GM18517 (cell line): ENCODE data around the gene SDF4.
"Not testable (repeated sequence)": the region's sequence is repeated elsewhere in the genome, so short reads cannot be mapped to it uniquely, and the experiment has no call there.

Experiments
- ATAC-seq: cut with Tn5 transposase; IDR thresholded peaks from one replicate; pipeline ENCODE4 v1.9.1; 2021; ENCODE audit warnings: mild to moderate bottlenecking, moderate library complexity; ENCODE audit not compliant: unreplicated experiment

The SDF4 gene

DNA sequence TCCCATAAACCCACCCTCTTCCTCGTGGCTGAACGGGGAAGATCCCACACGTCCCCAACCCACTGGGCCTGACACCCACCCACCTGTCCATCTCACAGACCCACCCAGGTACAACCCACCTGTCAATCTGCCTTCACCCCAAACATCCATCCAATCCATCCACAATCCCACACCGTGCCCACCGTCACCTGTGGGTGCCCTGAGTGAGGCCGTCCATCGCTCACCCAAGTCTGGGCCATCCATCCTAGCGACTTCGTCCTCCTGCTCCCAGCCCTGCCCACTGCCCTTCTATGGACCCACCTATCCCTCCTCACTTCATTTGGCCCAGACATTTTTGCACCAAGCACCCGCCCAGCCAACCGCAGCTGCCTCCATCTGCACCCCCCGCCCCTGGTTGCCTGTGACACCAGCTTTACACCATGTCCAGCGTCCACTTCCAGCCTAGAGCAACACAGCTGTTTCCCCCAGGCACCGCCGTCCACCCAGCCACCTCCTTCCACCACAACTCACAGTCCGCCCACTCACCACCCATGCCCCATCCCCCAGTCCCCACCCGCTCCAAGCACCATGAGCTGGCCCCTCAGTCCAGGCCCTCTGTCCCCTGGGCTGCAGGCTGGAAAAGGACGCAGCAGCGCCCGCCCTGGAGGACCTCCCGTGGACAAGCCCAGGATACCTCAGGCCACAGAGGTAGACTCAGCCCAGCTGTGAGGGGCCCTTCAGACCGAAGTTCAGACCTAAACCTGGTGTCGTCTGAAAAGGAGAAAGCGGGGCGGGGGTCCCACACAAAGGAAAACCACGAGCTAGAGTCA lies 50.5 kb downstream of the SDF4 start:
- ATAC-seq, result no peak

DNA sequence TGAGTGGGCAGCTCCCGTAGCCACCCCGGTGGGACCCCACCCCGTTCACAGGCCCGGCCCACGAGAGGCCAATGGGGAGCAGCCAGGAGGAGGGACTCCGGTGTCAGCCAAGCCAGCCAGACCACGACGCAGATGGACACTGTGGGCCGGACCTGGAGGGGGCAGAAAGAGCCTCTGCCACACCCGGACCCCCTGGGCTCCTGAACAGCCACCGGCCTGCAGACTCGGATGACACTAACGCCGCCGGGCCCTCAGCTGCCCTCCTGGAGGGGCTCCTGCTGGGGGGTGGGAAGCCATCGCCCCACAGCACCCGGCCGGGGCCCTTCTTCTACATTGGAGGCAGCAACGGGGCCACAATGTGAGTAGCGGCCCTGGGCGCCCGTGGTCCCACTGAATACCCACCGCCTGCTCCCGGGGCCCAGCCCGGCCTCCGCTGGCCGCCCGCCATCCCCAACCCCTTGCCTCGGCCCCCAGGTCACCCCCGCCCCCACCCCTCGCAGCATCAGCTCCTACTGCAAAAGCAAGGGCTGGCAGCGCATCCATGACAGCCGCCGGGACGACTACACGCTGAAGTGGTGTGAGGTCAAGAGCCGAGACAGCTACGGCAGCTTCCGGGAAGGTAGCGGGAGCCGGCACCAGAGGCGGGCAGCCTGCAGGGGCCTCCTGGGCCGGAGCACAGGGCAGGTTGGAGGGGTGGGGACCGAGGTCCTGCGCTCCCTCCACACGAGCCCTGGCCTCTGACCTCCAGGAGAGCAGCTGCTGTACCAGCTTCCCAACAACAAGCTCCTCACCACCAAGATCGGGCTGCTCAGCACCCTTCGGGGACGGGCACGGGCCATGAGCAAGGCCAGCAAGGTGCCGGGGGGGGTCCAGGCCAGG lies 51.6 kb downstream of the SDF4 start:
- no peak for ATAC-seq

DNA sequence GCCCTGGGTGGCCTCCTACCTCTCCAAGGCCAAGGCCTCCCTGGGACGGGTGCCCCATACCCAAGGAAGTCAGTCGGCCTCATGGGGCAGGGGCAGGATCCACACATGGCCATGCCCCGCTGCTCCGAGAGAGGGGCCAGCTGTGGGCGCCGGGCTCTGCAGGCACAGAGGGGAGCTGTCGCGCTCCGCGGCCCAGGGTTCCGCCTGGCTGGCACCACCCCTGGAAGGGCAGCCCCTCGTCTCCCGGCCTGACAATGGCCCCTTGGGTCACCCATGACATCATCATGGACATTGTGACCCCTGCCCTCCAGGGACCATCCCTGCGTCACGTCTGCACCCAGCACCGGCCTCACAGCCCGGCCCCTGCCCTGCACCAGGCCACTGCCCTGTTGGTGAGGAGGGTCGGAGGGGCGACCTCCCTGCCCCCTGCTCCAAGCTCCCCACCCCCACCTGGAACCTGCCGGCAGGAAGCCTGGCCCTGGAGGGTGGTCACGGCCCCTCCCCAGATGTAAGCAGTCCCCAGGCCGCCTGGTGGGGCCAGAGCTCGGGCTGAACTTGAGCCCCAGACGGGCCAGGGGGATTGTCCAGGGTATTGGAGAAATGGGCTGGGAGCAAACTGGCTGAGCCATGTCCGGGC lies 52.3 kb downstream of the SDF4 start:
- no peak for ATAC-seq

DNA sequence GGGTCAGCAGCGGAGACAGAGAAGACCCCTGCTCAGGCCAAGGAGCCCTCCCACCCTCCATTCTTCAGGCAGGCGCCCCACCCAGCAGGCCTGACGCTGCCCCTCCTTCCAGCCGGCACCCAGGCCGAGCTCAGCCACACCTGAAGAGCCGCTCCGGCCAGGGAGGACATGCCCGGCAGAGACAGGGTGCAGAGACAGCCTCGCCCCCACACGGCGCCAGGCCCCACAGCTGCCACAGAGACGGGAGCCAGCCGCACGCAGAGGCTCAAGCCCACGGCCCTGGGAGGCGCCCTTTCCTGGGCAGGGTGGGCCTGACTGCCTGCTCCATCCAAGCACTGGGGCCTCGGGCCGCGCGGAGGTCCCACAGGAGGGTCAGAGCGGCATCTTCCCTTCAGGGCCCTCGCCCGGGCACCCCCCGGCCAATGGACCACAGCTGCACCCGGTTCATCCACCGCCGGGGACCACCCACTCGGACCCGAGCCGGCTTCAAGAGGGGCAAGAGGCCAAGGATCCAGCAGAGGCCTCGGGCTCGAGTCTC lies 52.9 kb downstream of the SDF4 start:
- no peak for ATAC-seq

DNA sequence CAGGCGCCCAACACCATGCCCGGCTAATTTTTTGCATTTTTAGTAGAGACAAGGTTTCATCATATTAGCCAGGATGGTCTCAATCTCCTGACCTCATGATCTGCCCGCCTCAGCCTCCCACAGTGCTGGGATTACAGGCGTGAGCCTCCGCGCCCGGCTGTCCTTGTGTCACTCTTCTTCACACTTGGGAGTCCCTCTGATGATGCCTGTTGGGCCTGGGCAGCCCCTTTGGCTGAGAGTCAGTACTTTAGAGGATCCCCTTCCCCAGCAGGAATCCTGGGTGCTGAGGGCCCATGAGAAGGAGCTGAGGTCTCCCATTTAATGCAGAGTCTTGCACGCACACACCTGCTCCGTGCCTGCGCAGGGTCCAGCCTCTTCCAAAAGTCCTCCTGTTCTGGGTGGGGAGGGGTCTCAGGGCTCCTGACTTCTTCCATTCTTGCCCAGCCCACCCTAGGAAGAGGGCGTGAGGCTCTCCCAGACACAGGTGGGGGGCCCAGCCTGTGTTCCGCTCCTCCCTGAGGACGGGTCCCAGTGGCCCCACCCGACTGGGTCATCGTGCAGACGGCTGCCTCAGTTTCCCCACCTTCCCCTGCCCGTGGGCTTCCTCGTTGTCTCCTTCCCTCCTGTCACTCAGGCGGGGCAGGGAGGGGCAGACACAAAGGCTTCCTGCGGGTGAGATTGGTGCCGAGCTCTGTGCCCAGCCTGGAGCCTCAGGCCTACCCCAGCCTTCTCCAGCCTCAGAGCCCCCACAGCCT lies 54.2 kb downstream of the SDF4 start:
- ATAC-seq, result no peak

DNA sequence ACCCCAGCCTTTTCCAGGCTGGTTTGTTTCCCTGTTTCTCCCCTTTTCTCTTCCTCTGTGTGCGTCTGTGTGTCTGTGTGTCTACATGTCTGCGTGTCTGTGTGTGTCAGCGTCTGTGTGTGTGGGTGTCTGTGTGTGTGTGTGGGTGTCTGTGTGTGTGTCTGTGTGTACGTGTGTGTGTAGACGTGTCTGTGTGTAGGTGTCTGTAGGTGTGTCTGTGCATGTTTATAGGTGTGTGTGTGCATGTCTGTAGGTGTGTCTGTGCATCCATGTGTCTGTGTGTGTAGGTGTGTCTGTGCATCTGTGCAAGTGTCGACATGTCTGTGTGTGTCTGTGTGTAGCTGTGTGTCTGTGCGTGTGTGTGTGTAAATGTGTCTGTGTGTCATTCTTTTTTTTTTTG lies 54.9 kb downstream of the SDF4 start:
- ATAC-seq, result no peak

DNA sequence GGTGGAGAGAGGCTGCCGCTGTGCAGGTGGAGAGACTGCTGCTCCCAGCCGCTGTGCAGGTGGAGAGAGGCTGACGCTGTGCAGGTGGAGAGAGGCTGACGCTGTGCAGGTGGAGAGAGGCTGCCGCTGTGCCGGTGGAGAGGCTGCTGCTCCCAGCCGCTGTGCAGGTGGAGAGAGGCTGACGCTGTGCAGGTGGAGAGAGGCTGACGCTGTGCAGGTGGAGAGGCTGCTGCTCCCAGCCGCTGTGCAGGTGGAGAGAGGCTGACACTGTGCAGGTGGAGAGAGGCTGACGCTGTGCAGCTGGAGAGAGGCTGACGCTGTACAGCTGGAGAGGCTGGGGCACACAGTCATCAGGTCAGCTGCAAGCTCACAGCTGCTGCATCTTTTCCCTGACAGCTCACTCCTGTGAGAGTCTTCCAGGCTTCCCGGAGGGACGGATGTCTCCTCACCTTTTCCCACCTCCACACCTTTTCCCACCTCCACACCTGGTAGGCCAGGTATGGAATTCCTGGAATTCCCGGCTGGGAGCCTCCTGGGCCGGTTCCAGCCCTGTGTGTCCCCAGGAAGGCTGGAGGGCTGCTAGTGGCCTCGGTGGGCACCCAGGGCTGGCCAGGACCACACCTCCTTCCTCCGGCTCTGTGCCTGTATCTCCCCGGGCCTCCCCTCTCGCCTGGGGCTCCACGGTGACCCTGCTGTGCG lies 55.6 kb downstream of the SDF4 start:
- ATAC-seq, result not testable (repeated sequence)

DNA sequence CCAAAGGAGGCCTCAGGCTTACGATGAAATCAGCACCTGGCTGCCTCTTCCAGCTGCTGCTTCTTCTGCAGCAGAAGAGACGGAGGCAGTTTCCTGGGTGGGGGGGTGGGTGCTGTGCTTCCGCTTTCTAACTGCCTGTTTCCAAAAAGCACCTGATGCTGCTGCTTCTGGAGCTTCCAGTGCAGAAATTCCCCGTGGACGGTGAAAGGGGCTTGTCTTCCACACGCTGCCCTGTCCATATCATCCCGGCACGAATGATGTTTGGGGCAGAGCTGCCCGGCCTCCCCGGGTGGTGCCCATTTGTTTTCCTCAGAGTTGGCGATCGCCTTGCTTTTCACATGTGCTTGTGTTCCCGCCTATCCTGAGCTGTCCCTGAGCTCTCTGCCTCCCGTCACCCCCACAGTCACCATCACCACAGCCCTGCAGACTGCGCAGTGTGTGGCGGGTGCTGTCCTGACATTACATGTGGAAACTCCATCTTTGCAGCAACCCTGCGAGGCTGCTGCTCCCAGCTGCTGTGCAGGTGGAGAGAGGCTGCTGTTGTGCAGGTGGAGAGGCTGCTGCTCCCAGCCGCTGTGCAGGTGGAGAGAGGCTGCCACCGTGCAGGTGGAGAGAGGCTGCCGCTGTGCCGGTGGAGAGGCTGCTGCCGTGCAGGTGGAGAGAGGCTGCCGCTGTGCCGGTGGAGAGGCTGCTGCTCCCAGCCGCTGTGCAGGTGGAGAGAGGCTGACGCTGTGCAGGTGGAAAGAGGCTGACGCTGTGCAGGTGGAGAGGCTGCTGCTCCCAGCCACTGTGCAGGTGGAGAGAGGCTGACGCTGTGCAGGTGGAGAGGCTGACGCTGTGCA lies 56.4 kb downstream of the SDF4 start:
- ATAC-seq, result no peak

DNA sequence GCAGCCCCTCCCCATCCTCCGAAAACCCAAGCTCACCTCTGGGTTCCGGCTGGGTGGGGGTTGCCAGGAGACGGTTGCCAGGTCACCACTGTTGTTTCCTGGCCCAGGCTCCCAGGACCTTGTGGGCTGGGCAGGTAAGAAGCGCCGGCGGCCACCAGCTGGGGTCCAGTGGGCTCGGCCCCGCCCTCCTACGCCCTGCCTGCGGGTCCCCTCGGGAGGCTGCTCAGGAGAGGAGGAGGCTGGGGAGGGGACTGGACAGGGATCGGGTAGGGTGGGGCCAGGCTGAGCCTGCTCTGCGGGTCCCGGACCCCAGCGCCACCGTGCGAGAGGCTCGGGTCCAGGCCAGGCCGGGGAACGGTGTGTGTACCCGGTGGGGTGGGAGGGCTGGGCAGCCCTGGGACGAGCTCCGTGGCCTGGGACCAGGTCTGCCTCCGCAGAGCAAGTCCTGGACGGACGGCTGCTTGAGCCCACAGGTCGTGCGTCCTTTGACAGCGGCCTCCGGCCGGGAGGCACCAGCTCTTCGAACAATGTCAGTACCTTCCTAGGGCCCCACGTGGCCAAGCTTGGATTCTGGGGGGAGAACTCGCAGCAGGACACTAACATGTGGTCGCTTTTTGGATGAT lies 57.9 kb downstream of the SDF4 start, which contains the start of gene TTLL10:
TSS of gene TTLL10 (plus strand) at position 88 of the 623 bp plus-strand sequence. CDS start 5,336 bp downstream, outside the sequence.
- no peak for ATAC-seq

DNA sequence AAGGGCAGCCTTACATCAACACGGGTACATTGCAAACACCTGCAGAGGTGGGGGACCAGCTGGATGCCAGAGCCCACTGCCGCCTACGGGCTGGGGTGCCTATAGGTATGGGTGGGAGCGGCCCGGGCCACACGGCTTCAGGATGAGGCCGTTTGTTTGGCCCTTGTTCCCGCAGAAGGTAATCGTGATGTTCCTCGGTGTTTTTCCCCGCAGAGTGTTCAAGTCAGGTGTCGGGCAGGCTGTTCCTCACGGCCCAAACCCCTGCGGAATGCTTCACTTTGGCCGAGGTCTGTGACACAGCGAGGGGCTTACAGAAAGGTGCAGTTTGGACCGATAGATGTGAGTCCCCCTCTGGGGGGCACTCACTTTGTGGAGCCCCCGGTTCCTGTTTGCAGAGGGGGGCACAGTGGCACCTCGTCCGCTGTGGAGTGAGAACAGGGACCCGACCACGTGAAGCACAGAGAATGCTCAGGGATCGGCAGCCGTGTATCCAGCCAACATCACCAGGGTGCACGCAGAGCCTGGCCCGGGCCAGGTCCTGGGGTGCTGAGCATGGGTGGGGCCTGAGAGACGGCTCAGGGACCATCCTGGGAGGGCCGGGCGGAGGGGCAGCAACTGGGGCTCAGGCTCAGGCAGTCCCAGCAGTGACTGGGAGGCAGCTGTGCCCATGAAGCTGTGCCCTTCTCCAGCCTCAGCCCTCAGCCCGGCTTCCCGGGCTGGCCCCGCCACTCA lies 58.6 kb downstream of the SDF4 start:
- no peak for ATAC-seq

DNA sequence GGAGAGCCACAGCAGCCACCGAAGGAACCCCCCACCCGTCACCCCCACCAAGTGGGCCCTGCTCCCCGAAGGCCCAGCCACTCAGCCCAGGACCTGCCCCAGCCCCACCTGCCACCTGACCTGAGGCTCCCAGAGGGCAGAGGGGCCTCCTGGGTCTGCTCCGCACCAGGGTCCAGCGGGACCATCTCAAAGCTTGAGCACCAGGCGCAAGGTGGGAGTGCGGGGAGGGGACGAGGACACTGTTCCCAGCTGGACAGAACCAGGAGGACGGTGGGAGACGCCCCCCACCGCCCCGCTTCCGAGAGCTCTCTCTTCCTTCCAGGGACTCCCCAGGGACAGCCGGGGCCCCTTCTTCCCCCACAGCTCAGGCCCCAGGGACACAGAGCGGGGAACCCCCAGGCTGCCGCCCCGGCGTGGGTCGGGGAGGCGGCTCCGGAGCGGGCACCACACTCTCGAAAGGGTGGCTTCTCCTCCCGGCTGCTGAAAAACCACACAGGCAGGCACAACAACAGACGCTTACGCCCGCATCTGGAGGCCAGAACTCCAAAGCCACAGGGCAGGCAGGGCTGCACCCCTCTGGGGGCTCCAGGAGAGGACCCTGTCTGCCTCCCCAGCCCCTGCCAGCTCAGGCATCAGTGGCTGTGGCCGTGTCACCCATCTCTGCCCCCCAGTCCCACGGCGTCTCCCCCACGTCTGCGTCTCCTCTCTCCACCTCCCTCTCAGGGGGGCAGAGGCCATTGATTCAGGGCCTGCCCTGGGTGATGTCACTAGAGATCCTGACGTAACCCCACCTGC lies 60.1 kb downstream of the SDF4 start:
- ATAC-seq, result no peak

DNA sequence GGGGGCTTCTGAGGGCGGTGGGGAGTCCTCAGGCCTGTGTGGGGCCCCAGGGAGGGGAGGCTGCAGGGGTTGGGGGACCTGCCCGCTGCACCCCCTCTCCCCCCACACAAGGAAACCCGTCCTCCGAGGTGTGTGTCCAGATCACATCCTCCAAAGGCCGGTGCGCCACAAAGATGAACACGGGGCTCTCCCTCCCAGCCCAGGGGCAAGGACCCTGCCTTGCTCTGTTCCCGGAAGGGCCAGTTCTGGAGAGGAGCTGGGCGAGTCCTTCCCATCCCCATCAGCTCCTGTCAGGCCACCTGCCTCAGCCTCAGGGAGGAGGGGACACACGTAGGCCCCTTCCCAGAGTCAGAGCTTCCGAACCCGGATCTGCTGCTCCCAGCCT lies 60.6 kb downstream of the SDF4 start:
- no peak for ATAC-seq

DNA sequence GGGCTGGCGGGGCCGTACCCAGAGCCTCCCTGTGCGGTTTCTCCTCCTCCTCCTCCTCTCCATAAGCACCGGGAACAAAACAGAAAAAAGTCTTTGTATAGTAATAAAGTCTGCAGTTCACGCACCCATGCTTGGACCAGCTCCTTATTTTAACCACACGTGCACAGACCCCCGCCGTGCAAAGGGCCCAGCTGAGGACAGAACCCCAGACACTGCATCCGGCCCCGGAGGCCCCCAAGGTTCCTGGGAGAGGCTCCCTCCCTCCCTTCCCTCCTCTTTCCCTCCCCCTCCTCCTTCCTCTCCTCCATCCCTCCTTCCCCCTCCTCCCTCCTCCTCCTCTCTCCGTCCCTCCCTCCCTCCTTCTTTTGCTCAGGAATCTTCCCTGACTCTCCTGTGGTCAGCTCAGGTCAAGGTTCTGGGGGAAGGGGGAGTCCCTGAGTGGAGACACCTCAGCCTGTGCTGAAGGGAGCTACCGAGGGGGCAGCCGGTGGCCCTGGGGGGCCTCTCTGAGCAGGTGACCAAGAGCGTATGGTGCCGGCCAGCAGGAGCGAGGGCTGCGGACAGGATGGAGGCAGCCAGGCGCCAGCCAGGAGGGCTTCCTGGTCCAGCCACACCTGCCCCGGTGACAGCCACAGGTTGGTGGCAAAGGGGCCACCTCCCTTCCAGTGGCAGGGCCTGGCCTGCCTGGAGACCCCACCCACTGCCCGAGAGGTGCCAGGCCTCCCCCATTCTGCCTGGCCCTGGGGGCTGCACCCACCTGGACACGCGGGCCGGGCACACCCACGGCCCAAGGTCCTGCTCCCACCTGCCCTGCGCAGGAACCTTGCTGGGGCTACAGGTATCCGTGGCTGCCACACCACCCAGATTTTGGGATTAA lies 61.3 kb downstream of the SDF4 start:
- no peak for ATAC-seq

DNA sequence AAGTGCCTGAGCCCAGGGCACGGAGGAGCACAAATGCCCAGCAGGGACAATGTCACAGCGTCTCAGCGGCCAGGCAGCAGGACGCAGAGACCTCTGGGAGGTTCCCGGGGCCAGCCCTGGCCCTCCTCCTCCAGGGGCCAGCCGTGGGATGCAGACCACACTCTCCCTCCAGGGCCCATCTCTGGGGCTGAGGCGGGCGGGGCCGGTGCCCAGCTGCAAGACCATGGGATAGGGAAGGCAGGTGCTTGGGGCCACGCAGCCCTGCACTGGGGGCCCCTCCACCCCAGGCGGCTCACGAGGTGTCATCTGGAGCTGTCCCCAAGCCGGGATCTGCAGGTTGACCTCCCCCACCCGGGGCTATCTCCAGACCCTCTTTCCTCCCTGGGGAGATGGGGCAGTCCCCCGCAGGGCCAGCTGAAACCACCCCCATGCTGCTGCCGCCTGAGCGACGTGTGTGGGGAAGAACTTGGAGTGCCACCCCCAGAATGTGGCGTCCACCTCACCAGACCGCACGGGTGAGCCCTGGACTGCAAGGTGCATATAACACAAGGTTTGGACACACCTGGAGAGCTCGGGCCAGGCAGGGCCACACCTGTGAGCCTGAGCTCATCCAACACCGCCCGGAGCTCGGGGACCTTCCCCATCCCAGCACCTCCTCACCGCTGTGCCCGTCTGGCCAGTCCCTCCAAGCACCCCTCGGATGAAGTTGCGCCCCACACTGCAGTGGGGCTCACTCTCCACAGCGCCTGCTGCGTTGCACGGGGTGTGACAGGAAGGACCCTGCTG lies 62.2 kb downstream of the SDF4 start:
- ATAC-seq, result no peak
